ENCODE measurements around the gene EHD4.

EHD4 gene

GRCh38 chr15:41882689-41883483, 89.5 kb downstream of the EHD4 start:
- no peak for DNase-seq (ENCODE audit: extremely low read depth in 1 of 2, low read depth in 1 of 2)

DNA sequence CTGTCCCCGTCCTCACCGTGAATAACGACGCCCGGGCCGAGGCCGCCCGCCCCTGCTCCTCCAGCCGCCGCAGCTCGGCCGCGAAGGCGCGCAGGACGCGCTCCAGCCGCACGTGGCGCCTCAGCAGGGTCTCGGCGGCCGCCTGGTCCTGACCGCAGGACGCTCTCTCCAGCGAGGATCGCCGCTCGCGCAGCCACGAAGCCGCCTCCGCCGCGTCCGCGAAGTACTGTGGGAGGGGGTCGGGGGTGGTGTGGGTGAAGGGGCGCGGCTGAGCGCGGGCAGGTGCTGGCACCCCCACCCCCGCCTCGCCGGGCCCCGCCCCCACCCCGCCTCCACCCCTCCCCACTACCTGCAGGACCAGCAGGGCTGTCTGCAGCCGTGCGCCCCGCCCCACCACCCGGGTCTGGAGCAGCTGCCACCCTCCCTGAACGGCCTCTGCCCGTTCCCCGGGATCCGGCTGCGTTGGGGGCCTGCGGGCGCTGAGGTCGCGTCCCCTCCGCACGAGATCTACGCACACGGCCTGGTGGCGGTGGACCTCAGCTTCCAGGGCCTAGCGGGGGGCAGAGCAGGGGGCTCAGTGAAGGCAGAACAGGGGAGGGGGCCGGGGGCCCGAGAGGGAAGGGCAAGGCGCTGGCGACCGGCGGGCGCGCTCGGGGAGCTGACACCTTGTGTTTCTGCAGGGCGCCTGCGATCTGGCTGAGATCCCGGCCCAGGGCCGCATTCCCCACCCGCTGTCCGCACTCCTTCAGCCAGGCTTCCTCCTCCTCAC, 90.3 kb downstream of the EHD4 start:
- DNase-seq (ENCODE audit: extremely low read depth in 1 of 2, low read depth in 1 of 2), result no peak

DNA sequence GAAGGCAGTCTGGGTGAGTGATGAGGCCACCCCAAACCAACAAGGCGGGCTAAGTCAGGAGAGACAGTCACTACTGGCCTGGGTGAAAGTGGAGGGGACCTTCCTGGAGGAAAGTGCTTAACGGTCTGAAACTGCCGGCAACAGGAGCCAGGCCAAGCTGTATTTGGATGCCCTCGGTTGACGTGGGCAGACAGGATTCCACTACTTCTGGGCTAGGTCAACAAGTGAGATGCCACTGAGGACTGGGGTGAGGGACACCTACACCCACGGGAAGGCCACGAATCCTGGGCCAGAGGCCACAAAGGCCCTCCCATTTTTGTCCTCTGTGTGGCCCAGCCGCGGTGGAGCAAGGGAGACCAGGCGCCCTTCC, 90.8 kb downstream of the EHD4 start:
- DNase-seq (ENCODE audit: extremely low read depth in 1 of 2, low read depth in 1 of 2), result no peak

DNA sequence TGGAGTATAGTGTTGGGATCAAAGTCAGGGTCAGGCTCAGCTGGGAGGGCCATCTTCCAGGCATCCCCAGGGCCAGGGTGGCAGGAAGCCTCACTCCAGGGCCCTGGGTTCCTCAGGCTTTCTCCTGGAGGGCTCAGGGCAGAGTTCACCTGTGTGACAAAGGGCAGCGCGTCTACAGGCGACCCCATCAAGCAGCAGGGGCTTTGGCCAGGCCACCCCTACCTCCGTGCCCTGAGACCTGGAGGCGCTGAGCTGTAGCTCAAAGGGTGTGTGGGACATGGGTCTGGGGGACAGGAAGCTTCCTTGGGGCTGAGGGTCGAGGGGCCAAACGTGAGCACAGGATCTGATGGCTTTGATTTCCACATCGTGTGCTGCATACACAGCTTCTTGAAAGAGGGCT, 91.3 kb downstream of the EHD4 start:
- DNase-seq (ENCODE audit: extremely low read depth in 1 of 2, low read depth in 1 of 2), result no peak

- DNase-seq (ENCODE audit: extremely low read depth in 1 of 2, low read depth in 1 of 2), result no peak
Measured at GRCh38 chr15:41880156-41880877, 92.0 kb downstream of the EHD4 start.

DNA sequence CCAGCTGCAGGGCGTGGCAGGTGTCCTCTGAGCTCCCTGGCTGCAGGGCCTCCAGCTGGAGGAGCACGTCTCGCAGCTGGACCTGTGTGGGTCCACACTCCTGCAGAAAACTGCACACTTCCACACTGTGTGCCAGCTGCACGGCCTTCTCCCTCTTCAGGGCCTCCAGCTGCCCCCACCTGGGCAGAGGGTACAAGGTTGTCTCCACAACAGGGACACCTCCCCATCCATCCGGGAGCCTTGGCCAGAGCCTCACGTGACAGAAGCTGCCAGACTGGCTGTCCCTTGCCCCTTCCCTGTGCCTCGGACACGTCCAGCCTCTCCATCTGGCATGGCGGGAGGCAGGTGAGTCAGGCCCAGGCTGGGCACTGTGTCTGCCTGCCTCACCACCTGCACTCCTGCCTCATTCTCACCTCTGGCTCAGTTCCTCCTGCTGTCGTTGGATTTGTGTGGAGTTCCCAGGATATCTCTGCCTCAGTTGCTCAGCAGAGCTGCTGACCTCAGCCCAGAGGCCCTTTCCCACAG, 93.0 kb downstream of the EHD4 start:
- no peak for DNase-seq (ENCODE audit: extremely low read depth in 1 of 2, low read depth in 1 of 2)

GRCh38 chr15:41878355-41878699, 94.0 kb downstream of the EHD4 start:
- DNase-seq (ENCODE audit: extremely low read depth in 1 of 2, low read depth in 1 of 2), result no peak

DNA sequence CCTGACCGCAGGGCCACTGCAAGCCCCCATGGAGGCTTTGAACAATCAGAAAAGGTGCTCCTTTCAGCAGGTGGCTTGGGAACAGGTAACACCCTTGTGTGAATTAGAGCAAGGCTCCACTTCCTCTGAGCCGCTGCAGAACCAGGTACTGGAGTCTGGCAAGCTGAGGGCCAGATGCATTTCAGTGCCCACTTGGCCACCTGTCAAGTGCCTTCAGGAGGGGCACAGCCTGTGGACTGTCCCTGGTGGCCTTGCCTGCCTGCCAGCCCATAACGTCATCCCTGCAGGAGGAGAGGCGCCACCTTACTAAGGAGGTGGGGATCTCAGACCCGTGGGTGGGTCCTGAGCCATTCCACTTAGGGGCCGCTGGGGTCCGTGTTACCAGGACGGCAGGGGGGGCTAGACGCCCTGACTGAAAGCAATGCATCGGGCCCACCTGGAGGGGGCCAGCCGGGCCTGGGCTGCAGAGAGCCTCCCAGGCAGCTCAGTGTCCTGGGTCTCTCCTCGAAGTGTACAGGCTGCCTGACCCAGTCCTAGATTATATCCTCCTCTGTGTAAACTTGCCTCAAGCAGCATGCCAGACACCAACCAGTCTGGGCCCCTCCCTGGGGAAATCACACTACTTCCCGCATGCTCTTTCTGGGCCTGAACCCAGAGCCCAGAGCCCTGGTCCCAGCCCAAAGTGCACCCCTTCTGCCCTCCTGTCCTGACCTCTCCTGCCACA, 94.6 kb downstream of the EHD4 start:
- DNase-seq (ENCODE audit: extremely low read depth in 1 of 2, low read depth in 1 of 2), result no peak

- no peak for DNase-seq (ENCODE audit: extremely low read depth in 1 of 2, low read depth in 1 of 2)
Measured at GRCh38 chr15:41876689-41877088, 95.7 kb downstream of the EHD4 start.

GRCh38 chr15:41876007-41876406, 96.3 kb downstream of the EHD4 start:
- no peak for DNase-seq (ENCODE audit: extremely low read depth in 1 of 2, low read depth in 1 of 2)

DNA sequence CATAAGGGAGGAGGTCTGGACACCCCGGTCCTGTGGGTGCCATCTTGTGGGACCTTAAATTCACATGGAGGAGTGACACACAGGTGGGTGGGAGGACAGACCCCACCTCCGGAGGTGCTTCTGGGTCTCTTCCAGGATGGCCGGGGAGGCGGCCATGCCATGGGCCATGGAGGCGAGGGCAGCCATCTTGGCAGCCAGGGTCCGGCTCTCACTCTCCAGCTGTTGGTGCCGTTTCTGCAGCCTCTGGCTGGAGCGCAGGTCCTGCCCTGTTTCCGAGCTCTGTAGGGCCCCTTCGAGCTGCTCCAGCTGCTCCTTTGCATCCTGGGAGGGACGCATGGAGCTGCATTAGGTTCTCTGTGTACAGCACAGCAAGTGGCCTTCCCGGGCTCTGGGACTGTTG, 97.6 kb downstream of the EHD4 start:
- DNase-seq (ENCODE audit: extremely low read depth in 1 of 2, low read depth in 1 of 2), result no peak

DNA sequence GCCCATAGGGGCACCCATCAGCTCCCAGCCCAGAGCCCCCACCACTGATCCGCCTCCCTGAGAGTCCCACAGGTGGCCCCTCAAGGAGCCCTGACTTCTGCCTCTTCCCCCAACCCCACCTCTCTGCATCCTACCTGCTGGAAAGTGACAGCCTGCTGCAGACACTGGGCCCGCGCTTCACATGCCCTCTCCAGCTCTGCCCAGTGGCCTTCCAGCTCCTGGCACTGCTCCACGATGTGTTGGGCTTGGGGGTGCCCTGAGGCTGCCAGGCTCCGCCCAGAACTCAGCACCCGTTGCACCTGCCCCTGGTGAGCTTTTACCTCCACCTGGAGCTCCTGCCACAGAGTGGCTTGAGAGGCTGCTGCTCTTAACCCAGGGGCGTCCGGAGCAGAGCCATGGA, 98.6 kb downstream of the EHD4 start:
- DNase-seq (ENCODE audit: extremely low read depth in 1 of 2, low read depth in 1 of 2), result no peak

DNA sequence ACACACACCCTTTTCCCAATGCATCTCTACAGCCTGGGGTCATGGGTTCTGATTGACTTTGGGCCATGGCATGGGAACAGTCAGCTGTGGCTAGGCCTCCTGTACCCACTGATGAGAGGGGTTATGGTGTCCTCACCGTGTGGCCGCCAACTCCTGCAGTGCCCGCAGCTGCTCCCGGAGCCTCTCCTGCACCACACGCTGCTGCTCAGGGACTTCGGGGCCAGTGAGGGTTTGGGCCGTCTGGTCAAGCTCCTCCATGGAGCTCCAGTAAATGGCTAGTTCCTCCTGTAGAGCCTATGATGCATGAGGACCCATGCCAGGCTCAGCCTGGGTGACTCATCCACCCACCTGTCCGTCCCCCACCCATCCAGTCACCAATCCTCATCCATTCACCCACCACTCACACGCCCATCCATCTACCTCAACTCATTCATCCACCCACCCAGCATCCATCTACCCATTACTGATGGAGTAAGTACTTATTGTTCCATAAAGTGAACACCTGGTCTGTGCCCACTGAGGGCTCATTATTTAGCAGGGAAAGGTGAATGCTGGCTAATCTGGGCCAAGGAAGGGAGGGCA, 100.1 kb downstream of the EHD4 start:
- DNase-seq (ENCODE audit: extremely low read depth in 1 of 2, low read depth in 1 of 2), result no peak

GRCh38 chr15:41871175-41871905, 101.0 kb downstream of the EHD4 start:
- no peak for DNase-seq (ENCODE audit: extremely low read depth in 1 of 2, low read depth in 1 of 2)

DNA sequence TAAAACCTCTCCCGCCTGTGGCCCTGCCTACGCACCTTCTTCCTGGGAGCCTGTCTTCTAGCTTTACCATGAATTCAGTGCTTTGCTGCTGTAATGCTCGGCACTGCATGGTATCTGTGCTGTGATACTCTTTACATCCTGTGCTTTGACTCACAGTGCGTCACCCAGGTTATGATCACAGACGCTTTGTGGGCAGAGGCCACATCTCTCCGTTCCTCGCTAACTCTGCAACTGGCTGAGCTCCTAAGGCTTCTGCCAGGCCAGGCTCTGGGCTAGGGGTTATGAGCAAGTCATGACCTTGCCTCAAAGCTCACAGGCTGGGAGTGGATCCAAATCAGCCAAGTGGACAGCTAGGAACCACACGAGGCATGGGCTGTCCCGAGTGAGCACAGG, 101.7 kb downstream of the EHD4 start:
- DNase-seq (ENCODE audit: extremely low read depth in 1 of 2, low read depth in 1 of 2), result peak; percentile 36 to 65

DNA sequence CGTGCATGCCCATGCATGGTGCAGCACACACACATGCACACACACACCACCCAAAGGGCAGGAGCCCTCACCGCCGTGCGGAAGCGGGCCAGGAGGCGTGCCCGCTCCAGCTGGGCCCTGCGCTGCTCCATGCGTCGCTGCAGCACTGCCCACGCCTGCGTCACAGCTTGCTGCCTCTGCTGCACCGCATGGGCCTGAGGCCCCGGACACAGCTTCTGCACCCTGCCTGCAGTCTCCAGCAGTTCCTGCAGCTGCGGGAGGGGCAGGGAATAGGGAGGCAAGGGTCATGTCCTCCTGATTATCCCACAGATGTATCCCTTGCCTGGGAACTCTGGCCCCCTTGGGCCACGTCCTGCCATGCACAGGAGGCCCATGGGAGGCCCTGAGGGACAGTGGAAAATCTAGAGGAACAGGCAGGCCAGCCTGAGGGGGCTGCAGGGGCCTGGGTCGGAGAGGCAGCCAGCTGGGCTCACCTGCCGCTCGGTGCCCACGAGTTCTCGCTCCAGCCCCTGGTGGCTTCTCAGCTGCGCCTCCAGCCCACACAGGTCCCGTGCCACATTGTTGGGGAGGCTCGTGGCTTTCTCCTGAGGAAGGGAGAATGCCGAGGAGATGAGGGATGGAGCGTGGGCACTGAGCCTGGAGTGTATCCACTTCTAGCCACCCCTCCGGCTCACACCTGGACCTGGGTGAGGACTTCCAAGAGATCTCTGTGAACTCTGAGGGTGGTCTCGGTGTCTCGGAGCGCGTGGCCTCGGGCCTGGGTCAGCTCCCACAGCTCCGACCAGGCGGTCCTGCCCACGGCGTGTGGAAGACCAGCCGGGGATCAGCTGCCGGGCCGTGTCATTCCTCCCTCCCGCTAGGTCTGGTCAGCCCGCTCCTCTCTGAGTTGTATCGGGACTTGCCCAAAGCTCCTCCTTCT, 102.3 kb downstream of the EHD4 start:
- DNase-seq (ENCODE audit: extremely low read depth in 1 of 2, low read depth in 1 of 2), result no peak

DNA sequence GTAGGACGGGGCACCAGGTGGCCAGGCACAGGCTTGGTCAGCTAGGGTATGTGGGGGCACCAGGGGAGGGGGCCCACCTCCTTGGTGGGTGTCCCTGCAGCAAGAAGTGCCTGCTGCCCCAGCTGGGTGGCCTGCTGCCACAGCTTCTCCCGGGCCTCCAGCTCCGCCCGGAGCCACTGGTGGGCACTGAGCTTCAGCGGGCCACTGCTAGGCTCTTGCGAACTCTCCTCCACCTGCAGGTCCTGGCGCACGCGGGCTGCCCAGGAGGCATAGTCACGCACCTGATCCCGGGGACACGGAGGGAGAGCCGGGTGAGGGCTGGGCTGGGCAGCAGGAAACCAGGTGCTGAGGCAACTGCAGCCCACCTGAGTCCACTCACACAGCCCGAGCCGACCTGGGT, 104.0 kb downstream of the EHD4 start:
- DNase-seq (ENCODE audit: extremely low read depth in 1 of 2, low read depth in 1 of 2), result no peak

DNA sequence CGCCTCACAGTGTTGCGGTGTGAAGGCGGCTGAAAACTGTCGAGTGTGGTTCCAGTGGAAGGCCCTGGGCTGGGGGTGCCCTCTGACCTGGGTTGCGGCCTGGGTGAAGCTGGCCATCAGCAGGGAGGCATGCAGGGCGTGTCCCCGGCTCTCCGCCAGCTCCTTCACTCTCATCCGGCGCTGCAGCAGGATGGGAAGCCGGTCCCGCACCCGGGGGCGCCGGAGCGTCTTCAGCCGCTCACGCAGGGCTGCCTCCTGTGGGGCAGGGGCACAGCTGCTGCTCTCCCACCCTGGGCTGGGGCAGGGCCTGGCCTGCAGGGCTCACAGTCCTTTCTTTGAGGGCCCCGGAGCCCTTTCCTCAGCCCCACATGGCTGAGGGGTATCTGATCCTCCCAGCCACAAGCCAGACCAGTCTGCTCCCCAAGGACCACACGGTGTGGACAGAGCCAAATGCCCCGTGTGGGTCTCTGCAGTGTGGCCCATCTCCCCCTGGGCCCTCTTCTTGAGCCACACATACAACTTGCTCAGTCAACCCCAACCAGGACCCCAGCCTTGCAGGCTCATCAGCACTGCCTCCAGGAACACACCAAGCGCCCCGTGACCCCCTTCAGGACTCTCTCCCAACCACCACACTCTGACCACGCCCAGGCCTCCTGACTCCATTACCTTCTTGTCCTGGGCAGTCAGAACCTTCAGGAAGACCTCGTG, 105.3 kb downstream of the EHD4 start:
- DNase-seq (ENCODE audit: extremely low read depth in 1 of 2, low read depth in 1 of 2), result no peak

Data from stimulated activated CD8-positive, alpha-beta memory T cell treated with anti-CD3 and anti-CD28 coated beads, Interleukin-7, amount 100 ng/mL, for 48 hours (primary cell).